Right cardiac atrium (tissue), 5 donors: ENCODE data around the gene PIM3. TPM values are rescaled to one million over a fixed set of nuclear protein-coding genes. Genes with fewer than 3 reads are reported as not detected.

Source experiments
- ATAC-seq, 2 donors: fragments of 200-7000 bp; cut with Tn5 transposase; one replicate each; pipeline versions ENCODE4 v1.8.0 to v1.9.1; 2020; ENCODE audit warnings: moderate library complexity in 2 of 2, mild to moderate bottlenecking in 1 of 2
- DNase-seq, 3 donors: peaks; one replicate each; pipeline ENCODE4 v3.0.0-alpha.2; 2020
- H3K27ac ChIP-seq: one replicate; pipeline ENCODE4 v1.5.1; 2013; ENCODE audit warnings: mild to moderate bottlenecking, low read length, control low read depth, moderate library complexity
- H3K27me3 ChIP-seq: one replicate; pipeline ENCODE4 v1.6.1; 2013; ENCODE audit not compliant: control insufficient read depth, insufficient read depth
- H3K4me1 ChIP-seq: one replicate; pipeline ENCODE4 v1.6.1; 2013; ENCODE audit warnings: low read length; ENCODE audit not compliant: control insufficient read depth, insufficient read depth
- H3K4me3 ChIP-seq: one replicate; pipeline ENCODE4 v1.5.1; 2013; ENCODE audit warnings: low read length, control low read depth
- H3K9me3 ChIP-seq: one replicate; pipeline ENCODE4 v1.6.1; 2013; ENCODE audit warnings: low read length; ENCODE audit not compliant: control insufficient read depth
- WGBS: extraction: QIAGEN DNeasy Blood & Tissue Kit; methylation state at CpG from one replicate; pipeline ENCODE4 v1.1.7; 2013; 5-methylcytosine and 5-hydroxymethylcytosine counted together
- intact Hi-C, 4 donors: fragments of 100-400 bp; cut with DNase I; formaldehyde crosslinking; loops; one replicate each; pipeline versions ENCODE4 v1.11.0 to v1.14.0; 2022 to 2023
- polyA plus RNA-seq: library from polyadenylated mRNA; stranded (reverse); fragments of 200-250 nt; gene quantifications from one replicate; pipeline ENCODE4 v1.2.3, GENCODE V29; 2013
- total RNA-seq, 4 donors: library from RNA; stranded (reverse); fragmentation: NEBNext Ultra II Directional; extraction: Animal tissue kit (Norgen Biotek cat#: 25700); gene quantifications; one replicate each; pipeline ENCODE4 v1.2.1, GENCODE V29; 2021
- donor health status: healthy with polysubstance abuse.
- donor health status: DM: no; HTN: yes; CAD: no.
- donor health status: DM: no; HTN: no; CAD: no.
- donor health status: DM: no; HTN: yes; CAD: no; lungs with severe emphysema.
- donor health status: DM: yes; HTN: yes; CAD: no.

PIM3 gene
- total and polyA plus RNA-seq, 5 donors: 39.0 to 55.8 (median 48.2) TPM

DNA sequence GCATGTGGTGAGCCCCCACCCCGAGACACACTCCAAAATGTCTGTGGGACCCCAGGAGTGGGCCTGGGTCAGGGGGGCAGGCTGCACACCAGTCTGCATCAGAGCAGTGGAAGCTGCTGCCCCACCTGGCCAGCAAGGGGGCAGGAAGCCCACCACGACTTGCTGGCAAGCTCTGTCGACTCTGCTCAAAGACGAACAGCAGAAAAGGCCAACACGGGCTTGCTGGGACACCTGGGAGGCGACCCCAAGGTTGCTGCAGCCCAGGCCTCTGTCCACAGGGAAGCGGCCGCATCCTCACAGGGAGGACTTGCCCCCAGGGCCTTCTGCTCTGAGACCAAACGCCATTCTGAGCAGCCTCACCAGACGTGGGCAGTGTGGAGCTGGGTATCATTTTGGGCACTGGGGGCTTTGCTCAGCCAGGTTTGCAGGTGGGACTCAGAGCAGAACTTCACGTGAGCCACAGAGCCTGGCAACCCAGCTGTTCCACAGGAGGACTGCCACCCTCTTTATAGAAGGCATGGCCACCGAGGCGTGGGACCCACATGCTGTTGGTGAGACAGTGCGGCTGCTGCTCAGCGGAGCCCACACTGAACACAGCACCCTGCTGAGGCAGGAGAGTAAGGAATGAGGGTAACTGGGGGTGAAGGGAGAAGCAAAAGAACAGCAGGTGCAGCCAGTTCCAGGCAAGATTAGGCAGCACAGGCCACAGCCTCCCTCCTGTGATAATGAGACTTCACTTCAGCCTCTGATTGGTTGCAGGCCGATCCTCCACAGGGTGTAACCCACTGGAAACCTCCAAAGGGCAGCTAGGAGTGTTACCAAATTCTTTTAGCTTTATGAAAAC lies 41.0 kb downstream of the PIM3 start:
- 84% methylated on average over 16 of the region's 16 CpGs for WGBS
- intact Hi-C loops: no loop called here
- H3K27ac ChIP-seq: no peak overlapping the region
- no peaks in the 10 kb centered on the region for H3K4me1 ChIP-seq
- no peaks in the 10 kb centered on the region for H3K9me3 ChIP-seq
- DNase-seq (peak in 1 of 3 donors; percentile 9), ATAC-seq (no peak)
- no peaks in the 10 kb centered on the region for H3K27me3 ChIP-seq
- no peak overlapping the region for H3K4me3 ChIP-seq

DNA sequence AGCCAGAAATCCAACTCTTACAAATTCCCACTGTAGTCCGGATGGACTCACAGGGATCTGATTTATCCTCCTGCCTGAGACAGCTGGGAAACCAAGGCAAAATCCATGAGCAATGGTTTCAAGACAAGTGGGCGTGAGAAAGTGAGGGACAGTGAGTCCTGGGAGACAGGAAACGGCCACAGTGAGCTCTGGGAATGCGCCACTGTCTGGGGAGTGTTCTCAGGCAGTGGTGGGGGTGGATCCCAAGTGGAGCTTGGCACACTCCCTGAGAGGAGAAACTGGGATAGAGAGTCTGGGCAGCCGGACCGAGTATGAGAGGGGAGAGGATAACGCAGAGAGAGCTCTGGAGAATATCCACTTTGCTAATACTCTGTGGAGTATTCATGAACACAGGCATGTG lies 42.2 kb downstream of the PIM3 start:
- Histone ChIP-seq H3K4me3 (no peak overlapping the region), H3K27me3 (no peaks in the 10 kb centered on the region), H3K4me1 (no peaks in the 10 kb centered on the region), H3K9me3 (no peaks in the 10 kb centered on the region), H3K27ac (no peak overlapping the region)
- DNase-seq (peak in 1 of 3 donors; percentile 28), ATAC-seq (no peak)
- WGBS: 53% methylated on average over 7 of the region's 7 CpGs
- intact Hi-C loops: no loop called here

DNA sequence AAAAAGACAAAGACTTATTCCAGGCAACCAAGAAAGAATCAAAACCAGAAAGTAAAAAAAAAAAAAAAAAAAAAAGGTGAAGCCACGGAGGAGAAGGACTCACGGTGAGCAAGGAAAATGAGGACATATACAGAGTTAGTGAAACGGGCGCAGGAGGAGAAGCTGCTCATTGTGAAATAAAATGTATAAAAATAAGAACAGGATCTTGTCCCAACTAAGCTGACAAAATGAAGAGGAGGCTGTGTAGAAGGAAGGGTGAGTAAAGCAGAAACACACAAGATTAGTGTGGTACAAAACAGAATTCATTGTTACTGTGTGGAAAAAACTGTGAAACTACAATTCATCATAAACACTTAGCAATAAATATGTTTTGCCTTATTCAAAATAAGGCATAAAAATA lies 44.3 kb downstream of the PIM3 start:
- 70% methylated on average over 4 of the region's 4 CpGs for WGBS
- ATAC-seq (no peak), DNase-seq (no peak)
- H3K9me3 ChIP-seq: no peaks in the 10 kb centered on the region
- H3K4me3 ChIP-seq: no peak overlapping the region
- no peaks in the 10 kb centered on the region for H3K27me3 ChIP-seq
- H3K27ac ChIP-seq: no peak overlapping the region
- intact Hi-C loops: no loop called here
- H3K4me1 ChIP-seq: no peaks in the 10 kb centered on the region

DNA sequence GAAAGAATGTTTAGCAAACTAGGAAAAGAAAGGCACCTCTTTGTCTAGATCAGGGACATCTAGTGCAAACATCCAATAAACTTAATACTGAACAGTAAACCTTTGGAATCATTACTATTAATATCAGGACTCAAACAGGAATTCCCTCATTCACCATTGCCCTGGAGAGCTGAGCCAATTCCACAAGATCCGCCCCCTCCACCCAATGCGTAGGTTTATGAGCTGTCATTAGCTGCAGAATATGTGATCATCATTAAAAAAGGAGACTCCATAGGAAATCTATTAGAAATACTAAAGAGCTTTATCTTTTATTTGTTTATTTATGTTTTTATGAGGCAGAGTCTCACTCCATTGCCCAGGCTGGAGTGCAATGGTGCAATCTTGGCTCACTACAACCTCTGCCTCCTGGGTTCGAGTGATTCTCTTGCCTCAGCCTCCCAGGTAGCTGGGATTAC lies 46.5 kb downstream of the PIM3 start:
- no peaks in the 10 kb centered on the region for H3K4me1 ChIP-seq
- 89% methylated on average over 3 of the region's 3 CpGs for WGBS
- H3K4me3 ChIP-seq: no peak overlapping the region
- no peaks in the 10 kb centered on the region for H3K9me3 ChIP-seq
- H3K27ac ChIP-seq: no peak overlapping the region
- ATAC-seq (no peak), DNase-seq (no peak)
- H3K27me3 ChIP-seq: no peaks in the 10 kb centered on the region
- intact Hi-C loops: no loop called here

DNA sequence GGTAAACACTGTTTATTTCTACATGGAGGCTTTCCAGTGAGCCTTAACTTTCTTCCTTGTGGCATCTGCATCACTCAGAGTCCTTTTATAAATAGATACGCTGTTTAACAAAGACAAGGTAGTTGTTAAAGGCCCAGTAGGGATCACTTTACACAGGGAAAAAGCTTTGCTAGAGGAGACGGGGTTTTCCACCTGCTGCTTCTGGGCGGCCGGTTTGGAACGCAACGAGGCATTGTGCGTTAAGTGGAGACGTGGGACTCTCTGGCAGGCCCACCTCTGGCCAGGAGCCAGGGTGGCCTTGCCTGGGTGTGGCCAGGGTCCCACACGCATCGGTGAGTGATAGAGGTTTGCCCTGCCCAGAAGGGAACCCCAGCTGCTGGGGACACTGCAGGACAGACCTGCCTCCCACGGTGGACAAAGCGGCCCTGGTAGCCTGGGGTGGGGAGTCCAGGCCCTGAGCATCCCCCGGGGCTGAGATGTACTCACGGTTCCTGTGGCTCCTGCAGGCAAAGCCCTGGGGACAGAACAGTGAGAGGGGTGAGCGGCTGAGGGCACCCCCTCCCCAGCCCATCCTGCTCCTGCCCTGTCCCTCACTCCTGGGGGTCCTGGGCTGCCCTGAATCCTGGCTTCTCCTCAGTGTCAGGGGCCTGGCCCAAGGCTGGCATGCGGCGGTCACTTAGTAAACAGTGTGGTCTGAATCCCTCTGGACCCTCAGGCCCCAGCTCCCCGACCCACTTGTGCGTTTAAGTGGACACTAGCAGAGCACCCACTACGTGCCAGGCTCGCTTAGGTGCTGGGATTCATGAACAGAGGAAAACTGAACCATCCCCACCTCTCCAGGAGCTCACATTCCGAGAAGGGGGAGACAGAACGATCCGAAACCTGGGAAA lies 47.8 kb downstream of the PIM3 start:
- Histone ChIP-seq H3K9me3 (no peaks in the 10 kb centered on the region), H3K4me1 (no peaks in the 10 kb centered on the region), H3K27me3 (no peaks in the 10 kb centered on the region), H3K27ac (no peak overlapping the region), H3K4me3 (no peak overlapping the region)
- ATAC-seq (no peak), DNase-seq (peak in 1 of 3 donors; percentile 54)
- WGBS: 77% methylated on average over 24 of the region's 24 CpGs
- intact Hi-C loops: no loop called here

DNA sequence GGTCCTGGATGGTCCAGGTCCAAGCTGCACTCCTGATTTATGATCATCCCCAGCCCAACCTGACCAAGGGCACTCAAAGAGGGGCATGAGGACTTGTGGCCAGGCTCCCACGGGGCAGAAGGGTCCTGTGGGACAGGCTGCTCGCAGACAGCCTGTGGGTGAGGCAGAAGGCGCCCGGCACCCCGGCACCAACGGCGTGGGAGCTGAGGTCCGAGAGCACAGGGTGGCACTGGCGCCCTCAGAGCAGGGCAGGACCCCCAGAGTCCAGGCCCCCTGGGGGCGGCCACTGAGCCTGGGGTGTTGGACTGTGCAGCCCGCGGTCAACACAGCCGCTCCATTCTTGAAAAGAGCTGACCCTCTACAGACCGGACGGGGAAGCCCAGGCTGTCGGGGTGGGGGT lies 48.7 kb downstream of the PIM3 start:
- Histone ChIP-seq H3K4me3 (no peak overlapping the region), H3K9me3 (no peaks in the 10 kb centered on the region), H3K27me3 (no peaks in the 10 kb centered on the region), H3K27ac (no peak overlapping the region), H3K4me1 (no peaks in the 10 kb centered on the region)
- 92% methylated on average over 16 of the region's 16 CpGs for WGBS
- ATAC-seq (no peak), DNase-seq (peak in 1 of 3 donors; percentile 48)
- intact Hi-C loops: no loop called here

DNA sequence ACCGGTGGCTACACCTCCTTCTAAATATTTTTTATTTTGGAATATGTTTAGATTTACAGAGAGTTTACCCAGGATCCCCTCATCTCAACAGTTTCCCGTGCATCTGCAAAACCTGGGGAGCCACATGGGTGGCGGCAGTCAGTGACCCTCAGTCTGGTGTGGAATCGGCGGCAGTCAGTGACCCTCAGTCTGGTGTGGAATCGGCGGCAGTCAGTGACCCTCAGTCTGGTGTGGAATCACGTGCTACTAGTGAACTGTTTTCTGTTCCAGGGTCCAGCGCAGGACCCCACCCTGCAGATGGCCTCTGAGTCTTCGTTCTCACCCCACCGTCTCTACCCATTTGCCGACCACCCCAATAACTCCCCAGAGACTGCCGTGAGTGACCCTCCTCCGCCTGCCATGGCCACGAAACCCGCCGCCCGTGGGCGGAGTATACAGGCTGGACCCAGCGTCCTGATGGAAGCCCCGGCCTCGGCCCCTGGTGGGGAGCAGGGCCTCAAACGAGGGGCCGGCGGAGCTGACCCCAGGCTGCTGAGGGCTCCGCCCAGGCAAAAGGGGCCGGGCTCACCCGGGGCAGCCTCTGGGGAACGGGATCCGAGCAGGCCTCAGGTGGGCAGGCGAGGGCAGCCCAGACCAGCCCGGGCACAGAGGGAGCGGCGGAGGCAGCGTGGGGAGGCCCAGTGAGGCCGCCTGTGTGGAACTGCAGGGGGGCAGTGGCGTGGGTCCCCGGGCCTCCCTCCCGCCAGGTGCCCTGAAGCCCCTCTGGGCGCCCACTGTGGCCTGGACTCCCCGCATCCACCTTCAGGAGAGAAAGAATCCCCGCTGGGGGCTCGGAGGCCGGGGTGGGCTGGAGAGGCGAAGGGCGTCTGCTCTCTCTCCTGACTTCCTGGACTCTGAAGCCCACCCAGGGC lies 49.4 kb downstream of the PIM3 start:
- no peaks in the 10 kb centered on the region for H3K4me1 ChIP-seq
- 69% methylated on average over 46 of the region's 46 CpGs for WGBS
- H3K27me3 ChIP-seq: no peaks in the 10 kb centered on the region
- no peaks in the 10 kb centered on the region for H3K9me3 ChIP-seq
- DNase-seq: peak in 1 of 3 donors; percentile 59
- no peak overlapping the region for H3K4me3 ChIP-seq
- ATAC-seq: no peak
- no peak overlapping the region for H3K27ac ChIP-seq
- intact Hi-C loops: no loop called here

DNA sequence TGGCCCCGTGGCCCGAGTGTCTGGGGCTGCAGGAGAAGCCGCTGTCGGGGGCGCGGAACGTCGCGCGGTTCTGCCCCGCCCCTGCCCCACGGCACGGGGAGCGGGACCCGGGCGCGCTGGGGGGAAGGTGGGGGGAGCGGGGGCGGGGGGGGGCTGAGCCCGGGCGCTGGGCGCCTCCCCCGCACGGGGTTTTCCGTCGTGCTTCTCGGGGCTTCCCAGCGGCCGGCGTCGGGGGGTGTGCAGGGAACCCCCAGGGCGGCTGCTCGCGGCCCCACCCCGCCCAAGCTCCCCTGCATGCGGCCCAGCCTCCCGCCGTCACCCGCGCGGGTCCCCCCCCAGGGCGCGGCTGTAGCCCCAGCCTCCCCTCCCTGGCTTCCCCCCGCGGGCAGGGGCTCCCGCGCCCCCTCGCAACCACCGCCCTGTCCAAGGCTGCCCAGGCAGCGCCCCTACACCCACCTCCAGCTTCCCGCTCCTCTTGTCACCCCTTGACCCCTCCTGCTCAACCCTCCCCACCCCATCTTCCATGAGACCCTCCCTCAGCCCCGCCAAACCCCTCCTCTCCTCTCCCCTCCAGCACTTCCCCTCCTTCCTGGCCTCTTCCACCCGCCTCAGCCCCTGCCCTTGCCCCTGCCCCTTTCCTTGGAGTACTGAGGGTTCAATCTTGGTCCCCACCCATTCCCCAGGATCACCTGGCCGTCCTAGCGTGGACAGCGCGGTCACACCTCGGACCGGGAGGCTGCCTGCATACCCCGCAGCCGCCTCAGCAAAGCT lies 50.3 kb downstream of the PIM3 start:
- Histone ChIP-seq H3K4me3 (no peak overlapping the region), H3K9me3 (no peaks in the 10 kb centered on the region), H3K27me3 (no peaks in the 10 kb centered on the region), H3K4me1 (no peaks in the 10 kb centered on the region), H3K27ac (no peak overlapping the region)
- intact Hi-C loops: no loop called here
- no peak for ATAC-seq
- WGBS: 5% methylated on average over 60 of the region's 61 CpGs
- peak in 1 of 3 donors; percentile 33 for DNase-seq

DNA sequence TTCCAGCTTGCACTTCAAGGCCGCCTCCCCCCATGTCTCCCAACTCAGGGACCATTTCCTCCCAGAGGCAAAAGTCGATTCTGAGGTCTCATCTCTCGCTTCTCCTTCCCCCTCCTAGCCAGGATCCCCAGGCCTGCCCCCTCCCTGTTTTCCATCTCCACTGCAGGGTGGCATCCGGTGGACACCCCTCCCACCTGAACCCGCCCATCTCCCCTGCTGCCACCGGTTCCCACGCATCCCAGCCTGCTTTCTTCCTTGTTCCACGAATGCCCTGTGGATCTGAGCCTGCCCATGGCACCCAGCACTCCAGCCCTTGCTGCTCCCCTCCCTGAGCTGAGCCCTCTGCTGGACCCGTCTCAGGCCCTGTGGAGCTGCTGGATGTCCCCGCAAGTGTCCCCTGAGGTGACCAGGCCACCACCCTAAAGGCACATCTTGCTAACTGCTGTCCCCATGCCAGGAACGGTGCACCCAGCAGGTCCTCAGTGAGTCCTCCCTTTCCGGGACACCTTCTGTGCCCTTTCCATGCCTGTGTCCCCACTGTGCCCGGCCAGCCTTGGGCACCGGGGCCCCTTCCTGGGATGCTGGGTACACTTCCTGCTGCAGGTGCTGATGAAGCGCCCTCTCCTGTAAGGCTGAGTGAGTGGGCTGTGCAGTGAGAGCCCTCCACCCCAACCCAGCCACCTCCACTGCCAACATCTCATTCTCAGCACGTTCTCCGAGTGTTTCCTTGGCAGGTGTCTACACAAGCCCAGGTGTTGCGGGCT lies 51.1 kb downstream of the PIM3 start:
- intact Hi-C loops: no loop called here
- Histone ChIP-seq H3K4me3 (no peak overlapping the region), H3K27me3 (no peaks in the 10 kb centered on the region), H3K27ac (no peak overlapping the region), H3K4me1 (no peaks in the 10 kb centered on the region), H3K9me3 (no peaks in the 10 kb centered on the region)
- WGBS: 47% methylated on average over 18 of the region's 18 CpGs
- no peak for ATAC-seq
- peak in 1 of 3 donors; percentile 20 for DNase-seq
